ENCODE results near the gene EVC.

- TF ChIP-seq CTCF (IDR thresholded peaks at IDR 0.05; ENCODE audit: borderline replicate concordance, extremely low read depth, low read length, poor library complexity, severe bottlenecking) (no peak), EZH2 (IDR thresholded peaks at IDR 0.05; ENCODE audit: borderline replicate concordance, low read depth, low read length, severe bottlenecking) (no peak)
Observed at GRCh38 chr4:5685296-5685695, 25.7 kb upstream of the EVC start.
